ENCODE data around the gene WSCD2.

- no peak for TF ChIP-seq POLR2AphosphoS5 (IDR thresholded peaks at IDR 0.05; ENCODE audit: borderline replicate concordance, low read depth, low read length)
- TF ChIP-seq EZH2 (IDR thresholded peaks at IDR 0.05): no peak
Measured at GRCh38 chr12:108097160-108097911, 31.8 kb upstream of the WSCD2 start.
